ENCODE results near the gene PRICKLE3. TPM values are rescaled to one million over a fixed set of nuclear protein-coding genes. Genes with fewer than 3 reads are reported as not detected.

Gene PRICKLE3
- polyA plus RNA-seq, 3 donors: 4.4 to 22.3 (median 5.4) TPM

DNA sequence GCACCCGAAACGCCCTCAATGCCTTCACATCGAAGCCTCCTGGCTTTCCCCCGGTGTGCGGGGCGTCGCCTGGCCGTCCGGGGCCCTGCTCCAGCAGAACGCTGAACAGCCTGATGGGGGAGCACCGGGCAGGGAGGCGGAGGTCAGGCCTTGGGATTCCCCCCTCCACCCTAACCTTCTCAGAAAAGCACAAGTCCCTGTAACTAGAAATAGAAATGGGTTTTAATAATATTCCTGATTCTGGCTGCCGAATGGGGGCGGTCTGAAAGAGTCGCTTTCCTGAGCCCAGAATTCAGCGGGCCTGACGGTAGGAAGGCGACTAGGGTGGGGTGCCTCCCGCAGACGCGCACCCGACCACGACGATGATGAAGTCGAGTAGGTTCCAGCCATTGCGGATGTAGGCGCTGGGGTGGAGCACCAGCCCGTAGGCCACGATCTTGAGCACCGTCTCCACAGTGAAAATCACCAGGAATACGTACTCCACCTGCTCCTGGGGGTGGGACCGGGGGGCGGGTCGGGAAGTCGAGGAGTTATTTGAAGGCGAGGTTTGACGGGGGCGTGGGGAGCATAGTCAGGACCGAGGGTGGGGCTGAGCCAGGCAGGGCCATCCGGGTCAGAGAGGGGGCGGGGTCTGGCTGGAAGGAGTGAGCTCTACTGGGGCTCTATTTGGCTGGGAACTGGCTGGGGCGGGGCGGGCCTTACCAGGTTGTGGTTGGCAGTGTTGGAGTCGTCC is 44.5 kb upstream of the PRICKLE3 start:
- Histone ChIP-seq H2AFZ (ENCODE audit: insufficient read depth, low read depth, low read length, poor library complexity, severe bottlenecking) (peak overlapping the region; percentile 81), H3K36me3 (replicated peaks in 1 of 2; ENCODE audit: control insufficient read depth in 1 of 2, insufficient read depth in 2 of 2, low read length in 2 of 2) (no peaks in the 10 kb centered on the region), H3K27ac (ENCODE audit: low read depth in 1 of 2, low read length in 2 of 2) (peak overlapping the region; percentile 65 to 87), H3K9me3 (replicated peaks in 1 of 2; ENCODE audit: control insufficient read depth in 1 of 2, insufficient read depth in 1 of 2, low read length in 2 of 2) (no peaks in the 10 kb centered on the region), H3K4me3 (replicated peaks in 1 of 3; ENCODE audit: low read depth in 2 of 3, low read length in 3 of 3) (peak overlapping the region; percentile 31 to 74 (median 53)), H4K20me1 (ENCODE audit: insufficient read depth, low read length) (no peaks in the 10 kb centered on the region), H3K4me1 (ENCODE audit: control insufficient read depth in 1 of 2, insufficient read depth in 2 of 2, low read length in 2 of 2) (peaks cover 15 to 17% of the 10 kb centered on the region in 2 donors), H3K79me2 (ENCODE audit: insufficient read depth, low read length) (peaks cover 7% of the 10 kb centered on the region), H3K27me3 (ENCODE audit: control insufficient read depth in 2 of 2, insufficient read depth in 2 of 2, low read length in 2 of 2) (no peaks in the 10 kb centered on the region), H3K4me2 (replicated peaks; ENCODE audit: extremely low read depth, low read length, poor library complexity, severe bottlenecking) (peak overlapping the region; percentile 71), H3K9ac (ENCODE audit: insufficient read depth, low read length, poor library complexity, severe bottlenecking) (peak overlapping the region; percentile 68)
- Mint-ChIP-seq H3K4me1 (peaks cover 13% of the 10 kb centered on the region), H3K27ac (peak overlapping the region; percentile 78 to 92 (median 88)), H3K4me3 (peak overlapping the region; percentile 79 to 90), H3K27me3 (ENCODE audit: low read depth in 3 of 3) (peaks cover 2 to 6% (median 4%) of the 10 kb centered on the region in 3 donors), H3K9me3 (peaks cover 0 to 26% (median 10%) of the 10 kb centered on the region in 7 donors), H3K36me3 (no peaks in the 10 kb centered on the region)
- peak; percentile 49 to 60 (median 53) for DNase-seq
- intact Hi-C loops (cut with micrococcal nuclease): no loop called here
- TF ChIP-seq CTCF (IDR thresholded peaks at IDR 0.05): peak; percentile 22
- 0% methylated on average over 11 of the region's 44 CpGs for WGBS (ENCODE audit: insufficient coverage)

DNA sequence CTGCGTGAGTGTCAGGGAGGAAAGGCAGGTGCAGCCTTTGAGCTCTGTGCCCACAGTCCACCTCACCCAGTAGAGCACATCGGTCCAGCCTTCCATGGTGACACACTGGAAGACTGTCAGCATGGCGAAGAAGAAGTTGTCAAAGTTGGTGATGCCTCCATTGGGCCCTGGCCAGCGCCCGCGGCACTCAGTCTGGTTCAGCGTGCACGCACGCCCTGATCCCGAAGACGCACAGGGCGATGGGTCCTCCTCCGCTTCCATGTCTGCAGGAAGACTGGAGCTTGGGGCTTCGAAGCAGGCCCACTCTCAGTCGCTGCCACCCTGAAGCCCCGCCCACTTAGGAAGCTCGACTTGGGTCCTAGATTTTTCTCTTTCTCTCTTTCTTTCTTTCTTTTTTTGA is 42.0 kb upstream of the PRICKLE3 start:
- Mint-ChIP-seq H3K9me3 (peaks cover 0 to 27% (median 7%) of the 10 kb centered on the region in 7 donors), H3K4me3 (no peak overlapping the region), H3K27ac (no peak overlapping the region), H3K36me3 (no peaks in the 10 kb centered on the region), H3K4me1 (peaks cover 11% of the 10 kb centered on the region), H3K27me3 (ENCODE audit: low read depth in 3 of 3) (peaks cover 6 to 16% (median 11%) of the 10 kb centered on the region in 3 donors)
- Histone ChIP-seq H3K36me3 (replicated peaks in 1 of 2; ENCODE audit: control insufficient read depth in 1 of 2, insufficient read depth in 2 of 2, low read length in 2 of 2) (no peaks in the 10 kb centered on the region), H3K27me3 (ENCODE audit: control insufficient read depth in 2 of 2, insufficient read depth in 2 of 2, low read length in 2 of 2) (no peaks in the 10 kb centered on the region), H3K4me3 (replicated peaks in 1 of 3; ENCODE audit: low read depth in 2 of 3, low read length in 3 of 3) (no peak overlapping the region), H3K9ac (ENCODE audit: insufficient read depth, low read length, poor library complexity, severe bottlenecking) (no peak overlapping the region), H3K9me3 (replicated peaks in 1 of 2; ENCODE audit: control insufficient read depth in 1 of 2, insufficient read depth in 1 of 2, low read length in 2 of 2) (no peaks in the 10 kb centered on the region), H3K27ac (ENCODE audit: low read depth in 1 of 2, low read length in 2 of 2) (no peak overlapping the region), H3K4me2 (replicated peaks; ENCODE audit: extremely low read depth, low read length, poor library complexity, severe bottlenecking) (no peak overlapping the region), H4K20me1 (ENCODE audit: insufficient read depth, low read length) (no peaks in the 10 kb centered on the region), H2AFZ (ENCODE audit: insufficient read depth, low read depth, low read length, poor library complexity, severe bottlenecking) (no peak overlapping the region), H3K4me1 (ENCODE audit: control insufficient read depth in 1 of 2, insufficient read depth in 2 of 2, low read length in 2 of 2) (peaks cover 15 to 16% of the 10 kb centered on the region in 2 donors), H3K79me2 (ENCODE audit: insufficient read depth, low read length) (no peaks in the 10 kb centered on the region)
- no peak for DNase-seq
- TF ChIP-seq CTCF (IDR thresholded peaks at IDR 0.05): no peak
- intact Hi-C loops (cut with micrococcal nuclease): no loop called here
- WGBS (ENCODE audit: insufficient coverage): 98% methylated on average over 11 of the region's 17 CpGs
